CD14-positive monocyte (primary cell): ENCODE data around the gene LRG1. TPM values are rescaled to one million over a fixed set of nuclear protein-coding genes. Genes with fewer than 3 reads are reported as not detected.
"Not testable (repeated sequence)": the region's sequence is repeated elsewhere in the genome, so short reads cannot be mapped to it uniquely, and the experiment has no call there.

ENCODE experiments used
- DNase-seq, 3 donors: peaks; one replicate each; pipeline ENCODE4 v3.0.0-alpha.2; 2011 to 2022
- H2AFZ ChIP-seq: 2 replicates; pipeline ENCODE4 v1.6.0; 2012; ENCODE audit warnings: mild to moderate bottlenecking, low read depth, low read length, inconsistent platforms; ENCODE audit not compliant: insufficient read depth, poor library complexity, severe bottlenecking
- H3K27ac ChIP-seq, 2 donors: 1 replicate in 1 of 2; 2 replicates in 1 of 2; pipeline ENCODE4 v1.5.1; 2012 to 2013; ENCODE audit warnings: low read length in 2 of 2, control low read depth in 1 of 2, inconsistent platforms in 1 of 2, low read depth in 1 of 2, mild to moderate bottlenecking in 1 of 2
- H3K27me3 ChIP-seq, 2 donors: one replicate each; pipeline versions ENCODE4 v1.6.0 to v1.6.1; 2011 to 2013; ENCODE audit warnings: low read length in 2 of 2; ENCODE audit not compliant: control insufficient read depth in 2 of 2, insufficient read depth in 2 of 2
- H3K36me3 ChIP-seq, 2 donors: replicated peaks in 1 of 2; 1 replicate in 1 of 2; 2 replicates in 1 of 2; pipeline versions ENCODE4 v1.5.1 to v1.6.1; 2012 to 2013; ENCODE audit warnings: low read length in 2 of 2, control low read depth in 1 of 2, inconsistent platforms in 1 of 2, mild to moderate bottlenecking in 1 of 2; ENCODE audit not compliant: insufficient read depth in 2 of 2, control insufficient read depth in 1 of 2
- H3K4me1 ChIP-seq, 2 donors: 1 replicate in 1 of 2; 2 replicates in 1 of 2; pipeline versions ENCODE4 v1.5.1 to v1.6.1; 2012 to 2013; ENCODE audit warnings: low read length in 2 of 2, control low read depth in 1 of 2, inconsistent platforms in 1 of 2, mild to moderate bottlenecking in 1 of 2, moderate library complexity in 1 of 2; ENCODE audit not compliant: insufficient read depth in 2 of 2, control insufficient read depth in 1 of 2
- H3K4me2 ChIP-seq: replicated peaks from 2 replicates; pipeline ENCODE3; 2012; ENCODE audit warnings: low read length, moderate library complexity, mild to moderate bottlenecking; ENCODE audit not compliant: poor library complexity, severe bottlenecking; ENCODE audit errors: extremely low read depth
- H3K4me3 ChIP-seq, 3 experiments: fragments of 200-600 bp in 1 of 3; sonication (generic) in 1 of 3; replicated peaks in 1 of 3; 1 replicate in 2 of 3; 2 replicates in 1 of 3; pipeline ENCODE4 v1.5.1; 2011 to 2013; ENCODE audit warnings: low read length in 3 of 3, mild to moderate bottlenecking in 3 of 3, control low read depth in 2 of 3, low read depth in 2 of 3, inconsistent platforms in 1 of 3, moderate library complexity in 1 of 3
- H3K79me2 ChIP-seq: 2 replicates; pipeline ENCODE4 v1.6.0; 2012; ENCODE audit warnings: mild to moderate bottlenecking, control low read depth, inconsistent platforms, low read length, moderate library complexity; ENCODE audit not compliant: insufficient read depth
- H3K9ac ChIP-seq: 2 replicates; pipeline ENCODE4 v1.6.0; 2017; ENCODE audit warnings: low read length, mild to moderate bottlenecking; ENCODE audit not compliant: insufficient read depth, poor library complexity, severe bottlenecking
- H3K9me3 ChIP-seq, 2 donors: replicated peaks in 1 of 2; 1 replicate in 1 of 2; 2 replicates in 1 of 2; pipeline versions ENCODE4 v1.5.1 to v1.6.1; 2012 to 2013; ENCODE audit warnings: low read length in 2 of 2, control low read depth in 1 of 2; ENCODE audit not compliant: control insufficient read depth in 1 of 2, insufficient read depth in 1 of 2
- H4K20me1 ChIP-seq: 2 replicates; pipeline ENCODE4 v1.6.0; 2012; ENCODE audit warnings: mild to moderate bottlenecking, low read length, control low read depth, moderate library complexity; ENCODE audit not compliant: insufficient read depth
- H3K27ac Mint-ChIP-seq, 7 donors: one replicate each; pipeline ENCODE4 v1.8.0; 2020; ENCODE audit warnings: mild to moderate bottlenecking in 7 of 7, mixed read lengths in 7 of 7, moderate library complexity in 6 of 7, inconsistent platforms in 2 of 7
- H3K27me3 Mint-ChIP-seq, 3 donors: one replicate each; pipeline ENCODE4 v1.8.0; 2021 to 2022; ENCODE audit warnings: low read depth in 3 of 3, mild to moderate bottlenecking in 3 of 3, mixed read lengths in 3 of 3, moderate library complexity in 3 of 3, inconsistent platforms in 1 of 3
- H3K36me3 Mint-ChIP-seq, 2 donors: one replicate each; pipeline ENCODE4 v1.8.0; 2020; ENCODE audit warnings: mixed read lengths in 2 of 2, inconsistent platforms in 1 of 2, mild to moderate bottlenecking in 1 of 2
- H3K4me1 Mint-ChIP-seq: one replicate; pipeline ENCODE4 v1.8.0; 2020; ENCODE audit warnings: mild to moderate bottlenecking, mixed read lengths
- H3K4me3 Mint-ChIP-seq, 2 donors: one replicate each; pipeline ENCODE4 v1.8.0; 2020; ENCODE audit warnings: mild to moderate bottlenecking in 2 of 2, mixed read lengths in 2 of 2, moderate library complexity in 1 of 2
- H3K9me3 Mint-ChIP-seq, 7 donors: one replicate each; pipeline ENCODE4 v1.8.0; 2020 to 2022; ENCODE audit warnings: mixed read lengths in 7 of 7, mild to moderate bottlenecking in 6 of 7, moderate library complexity in 6 of 7, inconsistent platforms in 2 of 7
- CTCF ChIP-seq: fragments of 200-600 bp; IDR thresholded peaks from one replicate; pipeline ENCODE4 v1.8.0; 2022; ENCODE audit warnings: antibody characterized with exemption, mild to moderate bottlenecking
- WGBS: methylation state at CpG from one replicate; pipeline ENCODE4 v1.1.5; 2013; ENCODE audit warnings: missing lambda C conversion rate; ENCODE audit not compliant: insufficient coverage; 5-methylcytosine and 5-hydroxymethylcytosine counted together
- intact Hi-C, 2 donors: fragments of 100-400 bp; cut with micrococcal nuclease; formaldehyde crosslinking; loops; one replicate each; pipeline versions ENCODE4 v1.15.0 to v1.15.1; 2023
- polyA plus RNA-seq, 3 donors: library from polyadenylated mRNA; depleted of rRNA in 1 of 3; unstranded in 2 of 3; stranded (reverse) in 1 of 3; fragments of 300-500 nt in 2 of 3; fragments of >200 nt in 1 of 3; fragmentation: Illumina TruSeq in 2 of 3; gene quantifications; 1 replicate in 2 of 3; 2 replicates in 1 of 3; pipeline ENCODE4 v1.2.3, GENCODE V29; 2012 to 2021

LRG1 gene
- polyA plus RNA-seq, 3 donors: 5.5 to 50.1 (median 9.6) TPM

GRCh38 chr19:4567584-4568071, 27.8 kb upstream of the LRG1 start:
- Histone ChIP-seq H3K9me3 (no peaks in the 10 kb centered on the region), H3K36me3 (no peaks in the 10 kb centered on the region), H2AFZ (no peak overlapping the region), H4K20me1 (no peaks in the 10 kb centered on the region), H3K9ac (peak overlapping the region; percentile 50), H3K4me3 (no peak overlapping the region), H3K4me2 (no peak overlapping the region), H3K27ac (peak overlapping the region; percentile 75 to 88), H3K27me3 (no peaks in the 10 kb centered on the region), H3K4me1 (peaks cover 39 to 43% of the 10 kb centered on the region in 2 donors), H3K79me2 (no peaks in the 10 kb centered on the region)
- Mint-ChIP-seq H3K36me3 (no peaks in the 10 kb centered on the region), H3K9me3 (peaks cover 0 to 3% (median 0%) of the 10 kb centered on the region in 7 donors), H3K27ac (peak overlapping the region; percentile 83 to 96 (median 89)), H3K27me3 (peaks cover 3 to 20% (median 5%) of the 10 kb centered on the region in 3 donors), H3K4me1 (peaks cover 45% of the 10 kb centered on the region), H3K4me3 (peak overlapping the region; percentile 16 to 30)
- WGBS: 66% methylated on average over 14 of the region's 14 CpGs
- peak; percentile 91 to 94 (median 91) for DNase-seq
- TF ChIP-seq CTCF: peak; percentile 98
- intact Hi-C loops: no loop called here

GRCh38 chr19:4566402-4567051, 26.7 kb upstream of the LRG1 start:
- H3K27me3 Mint-ChIP-seq: peaks cover 3 to 19% (median 5%) of the 10 kb centered on the region in 3 donors
- Histone ChIP-seq H3K27ac (peak overlapping the region in 1 of 2 donors; percentile 88), H3K4me2 (no peak overlapping the region), H3K4me1 (peaks cover 43 to 48% of the 10 kb centered on the region in 2 donors), H3K36me3 (no peaks in the 10 kb centered on the region), H3K27me3 (no peaks in the 10 kb centered on the region), H3K4me3 (no peak overlapping the region), H2AFZ (no peak overlapping the region), H3K79me2 (no peaks in the 10 kb centered on the region), H3K9ac (peak overlapping the region; percentile 50), H3K9me3 (no peaks in the 10 kb centered on the region), H4K20me1 (no peaks in the 10 kb centered on the region)
- peak overlapping the region; percentile 15 to 96 (median 76) for H3K27ac Mint-ChIP-seq
- H3K4me3 Mint-ChIP-seq: peak overlapping the region in 1 of 2 donors; percentile 2
- intact Hi-C loops: no loop called here
- TF ChIP-seq CTCF: no peak
- 86% methylated on average over 26 of the region's 35 CpGs for WGBS
- H3K9me3 Mint-ChIP-seq: peaks cover 0 to 2% (median 0%) of the 10 kb centered on the region in 7 donors
- no peaks in the 10 kb centered on the region for H3K36me3 Mint-ChIP-seq
- no peak for DNase-seq
- H3K4me1 Mint-ChIP-seq: peaks cover 56% of the 10 kb centered on the region

GRCh38 chr19:4563562-4563961, 23.7 kb upstream of the LRG1 start:
- Mint-ChIP-seq H3K27me3 (peaks cover 3 to 17% (median 5%) of the 10 kb centered on the region in 3 donors), H3K4me1 (peaks cover 63% of the 10 kb centered on the region), H3K4me3 (peak overlapping the region; percentile 35 to 39), H3K27ac (peak overlapping the region; percentile 91 to 99 (median 96))
- H3K36me3 ChIP-seq, H3K4me2 ChIP-seq, H3K9me3 ChIP-seq, H4K20me1 ChIP-seq, intact Hi-C loops, H3K79me2 ChIP-seq, H3K36me3 Mint-ChIP-seq, H2AFZ ChIP-seq, H3K4me3 ChIP-seq, H3K27me3 ChIP-seq, H3K9me3 Mint-ChIP-seq: not testable (repeated sequence)
- DNase-seq: peak; percentile 93 to 98 (median 98)
- H3K27ac ChIP-seq: peak overlapping the region; percentile 70 to 83
- WGBS: 0% methylated on average over 1 of the region's 5 CpGs
- H3K4me1 ChIP-seq: peaks cover 61% of the 10 kb centered on the region in 2 donors
- H3K9ac ChIP-seq: peak overlapping the region; percentile 53
